A549 (cell line): ENCODE measurements around the gene TFE3. TPM values are rescaled to one million over a fixed set of nuclear protein-coding genes. Genes with fewer than 3 reads are reported as not detected.

Experiments
- ATAC-seq, 2 experiments: fragments of 200-7000 bp in 1 of 2; fragments of >200 bp in 1 of 2; cut with Nextera tagmentation in 1 of 2; cut with Tn5 transposase in 1 of 2; 3 replicates each; pipeline versions ENCODE4 v1.8.0 to v1.9.1; 2018 to 2020; ENCODE audit warnings: mild to moderate bottlenecking in 1 of 2, moderate library complexity in 1 of 2
- CTCF ChIA-PET: fragments of 300-600 bp; sonication (Branson Sonifier 250); formaldehyde crosslinking; extraction: SDS; loops from one replicate; lab custom pipeline; 2021; ENCODE audit warnings: antibody characterized with exemption, inconsistent platforms; lab: Yijun Ruan, JAX
- POLR2A ChIA-PET: fragments of 350-600 bp; formaldehyde crosslinking; extraction: SDS; loops from one replicate; lab custom pipeline; 2021; ENCODE audit warnings: antibody characterized with exemption, inconsistent platforms; lab: Yijun Ruan, JAX
- DNase-seq, 2 experiments: peaks; one replicate each; pipeline versions ENCODE4 v3.0.0 to v3.0.0-alpha.2; 2011 to 2016; ENCODE audit warnings: low read depth in 1 of 2, low spot score in 1 of 2
- FAIRE-seq: peaks from 2 replicates; lab custom pipeline; 2011; peaks lifted over from hg19 to GRCh38; lab: Jason Lieb, UNC
- H3K27ac ChIP-seq, 2 experiments: fragments of >200 bp; sonication (Bioruptor Twin); formaldehyde crosslinking; 3 replicates each; pipeline ENCODE4 v1.5.1; 2016 to 2017
- H3K4me1 ChIP-seq: fragments of >200 bp; sonication (Bioruptor Twin); formaldehyde crosslinking; 3 replicates; pipeline ENCODE4 v1.6.1; 2016
- H3K4me2 ChIP-seq: fragments of >200 bp; sonication (Bioruptor Twin); formaldehyde crosslinking; 3 replicates; pipeline ENCODE4 v1.6.1; 2016
- H3K4me3 ChIP-seq: fragments of >200 bp; sonication (Bioruptor Twin); formaldehyde crosslinking; 3 replicates; pipeline ENCODE4 v1.5.1; 2016
- H3K9me3 ChIP-seq: fragments of >200 bp; sonication (Bioruptor Twin); formaldehyde crosslinking; 3 replicates; pipeline ENCODE4 v1.6.1; 2016
- BHLHE40 ChIP-seq: IDR thresholded peaks from 2 replicates; pipeline ENCODE4 v1.6.1; 2012; ENCODE audit warnings: low read depth, low read length, inconsistent platforms
- CBX8 ChIP-seq: fragments of 200-600 bp; sonication (generic); IDR thresholded peaks from 2 replicates; pipeline ENCODE4 v1.6.1; 2016
- EP300 ChIP-seq, 2 experiments: fragments of >200 bp; sonication (Bioruptor Twin); formaldehyde crosslinking; IDR thresholded peaks; 2 replicates in 1 of 2; 3 replicates in 1 of 2; pipeline ENCODE4 v1.6.1; 2016 to 2017
- FOSL2 ChIP-seq, 2 experiments: fragments of 450-650 bp in 1 of 2; fragments of >200 bp in 1 of 2; sonication (Bioruptor Twin) in 1 of 2; formaldehyde crosslinking; IDR thresholded peaks; 2 replicates each; pipeline versions ENCODE4 v1.5.0 to v1.6.1; 2016 to 2020; ENCODE audit warnings: mild to moderate bottlenecking in 1 of 2, moderate library complexity in 1 of 2
- FOXS1 ChIP-seq: fragments of 250-450 bp; sonication (Bioruptor Pico); IDR thresholded peaks from 2 replicates; pipeline ENCODE4 v1.5.0; 2020; ENCODE audit warnings: mild to moderate bottlenecking, moderate library complexity
- HOXB5 ChIP-seq: fragments of 250-450 bp; sonication (Bioruptor Pico); IDR thresholded peaks from 2 replicates; pipeline ENCODE4 v1.5.0; 2020; ENCODE audit warnings: mild to moderate bottlenecking, moderate library complexity
- JUN ChIP-seq, 2 experiments: fragments of >200 bp; sonication (Bioruptor Twin); formaldehyde crosslinking; IDR thresholded peaks; 2 replicates in 1 of 2; 3 replicates in 1 of 2; pipeline ENCODE4 v1.6.1; 2016 to 2017
- JUNB ChIP-seq: fragments of >200 bp; sonication (Bioruptor Twin); formaldehyde crosslinking; IDR thresholded peaks from 2 replicates; pipeline ENCODE4 v1.6.1; 2016
- KDM1A ChIP-seq: fragments of 200-600 bp; sonication (generic); IDR thresholded peaks from 2 replicates; pipeline ENCODE4 v1.6.1; 2016; ENCODE audit warnings: low read depth, mild to moderate bottlenecking
- KDM5A ChIP-seq: fragments of 200-600 bp; sonication (generic); IDR thresholded peaks from 2 replicates; pipeline ENCODE4 v1.6.1; 2016; ENCODE audit warnings: antibody characterized with exemption, mild to moderate bottlenecking
- POLR2A ChIP-seq: IDR thresholded peaks from 2 replicates; pipeline ENCODE4 v1.6.1; 2012; ENCODE audit warnings: mild to moderate bottlenecking, low read length
- RFX5 ChIP-seq: fragments of 450-650 bp; IDR thresholded peaks from 2 replicates; pipeline ENCODE4 v1.7.1; 2014; ENCODE audit warnings: antibody characterized with exemption, mild to moderate bottlenecking, moderate library complexity
- TP53 ChIP-seq: fragments of 250-450 bp; sonication (Bioruptor Pico); IDR thresholded peaks from 2 replicates; pipeline ENCODE4 v1.5.0; 2021; ENCODE audit warnings: mild to moderate bottlenecking, moderate library complexity
- ZC3H11A ChIP-seq: fragments of 450-650 bp; IDR thresholded peaks from 2 replicates; pipeline ENCODE4 v1.6.1; 2014; ENCODE audit warnings: antibody characterized with exemption, mild to moderate bottlenecking
- ZNF302 ChIP-seq: fragments of 250-450 bp; sonication (Bioruptor Pico); IDR thresholded peaks from 2 replicates; pipeline ENCODE4 v1.9.0; 2021; ENCODE audit warnings: inconsistent platforms, mild to moderate bottlenecking, moderate library complexity
- ZSCAN20 ChIP-seq: fragments of 250-450 bp; sonication (Bioruptor Pico); IDR thresholded peaks from 2 replicates; pipeline ENCODE4 v1.8.0; 2022; ENCODE audit warnings: mild to moderate bottlenecking, moderate library complexity
- WGBS: methylation state at CpG from one replicate; pipeline ENCODE4 v1.1.6; 2017; ENCODE audit errors: missing lambda C conversion rate; 5-methylcytosine and 5-hydroxymethylcytosine counted together
- polyA plus RNA-seq, 4 experiments: library from polyadenylated mRNA; depleted of rRNA in 3 of 4; stranded (reverse); fragments of >200 nt; fragmentation: RNase III in 1 of 4; extraction: RNeasy Plus Mini Kit Qiagen cat#74134 plus additional on column Dnase treatment in 1 of 4; gene quantifications; 2 replicates in 3 of 4; 3 replicates in 1 of 4; pipeline ENCODE4 v1.2.3, GENCODE V29; 2011 to 2017
- TF ChIP-seq, protein P1 (sequence below): fragments of 200-600 bp; sonication (generic); IDR thresholded peaks from 2 replicates; pipeline ENCODE4 v1.6.1; 2016; ENCODE audit warnings: antibody characterized with exemption, mild to moderate bottlenecking, moderate library complexity
- TF ChIP-seq, protein P2 (sequence below): fragments of 250-450 bp; sonication (Bioruptor Pico); IDR thresholded peaks from 2 replicates; pipeline ENCODE4 v1.5.0; 2021; ENCODE audit warnings: mild to moderate bottlenecking, moderate library complexity, borderline replicate concordance

Gene TFE3
- polyA plus RNA-seq, 2 of the 4 experiments (the other 2 are of a cell fraction): 16.1 to 56.3 TPM

DNA sequence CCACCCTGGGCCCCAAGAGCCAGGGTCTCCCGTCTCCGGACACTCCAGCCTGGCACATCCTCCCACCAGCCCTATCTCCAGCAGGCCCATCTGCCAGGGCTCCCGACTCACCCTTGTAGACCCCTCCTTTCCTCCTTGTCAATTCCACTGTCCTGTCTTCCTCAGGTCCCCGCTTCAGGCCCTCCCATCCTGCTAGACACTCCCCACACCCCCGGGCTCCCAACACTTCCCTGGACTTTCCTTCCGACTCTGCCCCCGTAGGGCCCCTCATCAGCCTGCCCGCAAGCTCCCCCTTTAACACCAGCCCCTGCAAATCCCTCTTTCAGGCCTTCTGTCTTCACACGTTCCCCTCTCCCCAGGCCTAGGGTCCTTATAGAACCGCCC lies 29.5 kb upstream of the TFE3 start:
- peak overlapping the region; percentile 69 for H3K4me3 ChIP-seq
- peaks cover 11% of the 10 kb centered on the region; the same call in 2 of the 3 replicates for H3K4me1 ChIP-seq
- no peak for ATAC-seq
- WGBS: 95% methylated on average over 10 of the region's 10 CpGs
- POLR2A ChIA-PET: no interaction called here
- peak overlapping the region; percentile 90 for H3K4me2 ChIP-seq
- CTCF ChIA-PET: no interaction called here
- no peak for DNase-seq
- TF ChIP-seq EP300 (IDR thresholded peaks at IDR 0.05): no peak
- TF ChIP-seq RFX5: no peak
- no peak for TF ChIP-seq JUN (IDR thresholded peaks at IDR 0.05)
- no peak for TF ChIP-seq ZSCAN20 (CRISPR knock-in tag)
- TF ChIP-seq, protein P1, sequence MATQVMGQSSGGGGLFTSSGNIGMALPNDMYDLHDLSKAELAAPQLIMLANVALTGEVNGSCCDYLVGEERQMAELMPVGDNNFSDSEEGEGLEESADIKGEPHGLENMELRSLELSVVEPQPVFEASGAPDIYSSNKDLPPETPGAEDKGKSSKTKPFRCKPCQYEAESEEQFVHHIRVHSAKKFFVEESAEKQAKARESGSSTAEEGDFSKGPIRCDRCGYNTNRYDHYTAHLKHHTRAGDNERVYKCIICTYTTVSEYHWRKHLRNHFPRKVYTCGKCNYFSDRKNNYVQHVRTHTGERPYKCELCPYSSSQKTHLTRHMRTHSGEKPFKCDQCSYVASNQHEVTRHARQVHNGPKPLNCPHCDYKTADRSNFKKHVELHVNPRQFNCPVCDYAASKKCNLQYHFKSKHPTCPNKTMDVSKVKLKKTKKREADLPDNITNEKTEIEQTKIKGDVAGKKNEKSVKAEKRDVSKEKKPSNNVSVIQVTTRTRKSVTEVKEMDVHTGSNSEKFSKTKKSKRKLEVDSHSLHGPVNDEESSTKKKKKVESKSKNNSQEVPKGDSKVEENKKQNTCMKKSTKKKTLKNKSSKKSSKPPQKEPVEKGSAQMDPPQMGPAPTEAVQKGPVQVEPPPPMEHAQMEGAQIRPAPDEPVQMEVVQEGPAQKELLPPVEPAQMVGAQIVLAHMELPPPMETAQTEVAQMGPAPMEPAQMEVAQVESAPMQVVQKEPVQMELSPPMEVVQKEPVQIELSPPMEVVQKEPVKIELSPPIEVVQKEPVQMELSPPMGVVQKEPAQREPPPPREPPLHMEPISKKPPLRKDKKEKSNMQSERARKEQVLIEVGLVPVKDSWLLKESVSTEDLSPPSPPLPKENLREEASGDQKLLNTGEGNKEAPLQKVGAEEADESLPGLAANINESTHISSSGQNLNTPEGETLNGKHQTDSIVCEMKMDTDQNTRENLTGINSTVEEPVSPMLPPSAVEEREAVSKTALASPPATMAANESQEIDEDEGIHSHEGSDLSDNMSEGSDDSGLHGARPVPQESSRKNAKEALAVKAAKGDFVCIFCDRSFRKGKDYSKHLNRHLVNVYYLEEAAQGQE: no peak
- TF ChIP-seq, protein P2, sequence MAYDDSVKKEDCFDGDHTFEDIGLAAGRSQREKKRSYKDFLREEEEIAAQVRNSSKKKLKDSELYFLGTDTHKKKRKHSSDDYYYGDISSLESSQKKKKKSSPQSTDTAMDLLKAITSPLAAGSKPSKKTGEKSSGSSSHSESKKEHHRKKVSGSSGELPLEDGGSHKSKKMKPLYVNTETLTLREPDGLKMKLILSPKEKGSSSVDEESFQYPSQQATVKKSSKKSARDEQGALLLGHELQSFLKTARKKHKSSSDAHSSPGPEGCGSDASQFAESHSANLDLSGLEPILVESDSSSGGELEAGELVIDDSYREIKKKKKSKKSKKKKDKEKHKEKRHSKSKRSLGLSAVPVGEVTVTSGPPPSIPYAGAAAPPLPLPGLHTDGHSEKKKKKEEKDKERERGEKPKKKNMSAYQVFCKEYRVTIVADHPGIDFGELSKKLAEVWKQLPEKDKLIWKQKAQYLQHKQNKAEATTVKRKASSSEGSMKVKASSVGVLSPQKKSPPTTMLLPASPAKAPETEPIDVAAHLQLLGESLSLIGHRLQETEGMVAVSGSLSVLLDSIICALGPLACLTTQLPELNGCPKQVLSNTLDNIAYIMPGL (CRISPR knock-in tag): no peak
- TF ChIP-seq KDM5A: no peak
- TF ChIP-seq HOXB5: no peak
- TF ChIP-seq BHLHE40: no peak
- TF ChIP-seq ZNF302 (CRISPR knock-in tag): no peak
- no peak for TF ChIP-seq POLR2A
- no peak for TF ChIP-seq JUNB
- no peak for TF ChIP-seq ZC3H11A
- no peak for TF ChIP-seq FOSL2 (IDR thresholded peaks at IDR 0.05)
- no peak for TF ChIP-seq FOSL2 (CRISPR knock-in tag; IDR thresholded peaks at IDR 0.05)
- TF ChIP-seq KDM1A: no peak
- no peaks in the 10 kb centered on the region for H3K9me3 ChIP-seq
- H3K27ac ChIP-seq: peak overlapping the region in 1 of 2 experiments; percentile 84; a peak in 3 of 6 replicates
- no peak for FAIRE-seq

DNA sequence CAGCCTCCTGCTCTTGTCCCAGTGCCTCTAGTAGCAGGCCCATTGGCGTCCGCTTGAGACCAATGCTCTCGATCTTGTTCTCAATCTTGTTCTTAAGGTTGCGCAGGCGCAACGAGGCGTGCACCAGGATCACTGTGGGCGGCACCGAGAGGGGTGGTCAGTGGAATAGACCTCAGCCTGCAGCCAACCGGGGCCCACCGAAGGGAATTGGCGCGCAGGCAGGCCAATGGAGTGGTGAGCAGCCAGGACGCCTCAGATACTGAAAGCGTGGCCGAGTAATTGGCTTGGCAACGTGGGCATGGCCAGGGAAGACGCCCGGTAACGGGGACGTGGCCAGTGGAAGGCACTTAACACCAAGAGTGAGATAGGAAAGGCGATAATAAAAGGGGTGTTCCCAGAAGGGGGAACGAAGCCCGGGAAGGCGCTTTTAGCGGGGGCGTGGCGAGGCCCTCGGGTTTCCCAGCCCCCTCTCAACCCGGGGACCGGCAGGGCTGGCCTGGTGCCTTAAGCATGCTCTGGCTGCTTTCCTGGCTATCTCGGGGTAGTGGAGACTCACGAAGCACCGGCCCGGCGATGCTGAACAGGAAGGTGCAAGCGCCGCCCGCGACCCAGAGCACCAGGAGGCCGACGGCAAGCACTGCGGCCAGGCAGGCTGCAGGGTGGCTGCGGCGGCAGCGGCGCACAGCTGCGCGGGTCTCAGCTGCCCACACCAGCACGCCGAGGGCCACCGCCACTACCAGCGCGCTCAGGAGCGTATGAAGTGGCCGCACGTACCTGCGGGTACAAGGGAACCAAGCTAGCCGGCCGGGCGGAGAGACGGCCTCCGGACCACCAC lies 28.9 kb upstream of the TFE3 start:
- no peak for FAIRE-seq
- ChIA-PET CTCF (no interaction called here), POLR2A (no interaction called here)
- WGBS: 94% methylated on average over 29 of the region's 63 CpGs
- no peak overlapping the region; a peak in 1 of 6 replicates for H3K27ac ChIP-seq
- DNase-seq: no peak
- no peak overlapping the region for H3K4me2 ChIP-seq
- H3K9me3 ChIP-seq: no peaks in the 10 kb centered on the region
- ATAC-seq: no peak
- no peak overlapping the region for H3K4me3 ChIP-seq
- peaks cover 10% of the 10 kb centered on the region; the same call in 2 of the 3 replicates for H3K4me1 ChIP-seq
- no peak for TF ChIP-seq FOXS1 (CRISPR knock-in tag)

DNA sequence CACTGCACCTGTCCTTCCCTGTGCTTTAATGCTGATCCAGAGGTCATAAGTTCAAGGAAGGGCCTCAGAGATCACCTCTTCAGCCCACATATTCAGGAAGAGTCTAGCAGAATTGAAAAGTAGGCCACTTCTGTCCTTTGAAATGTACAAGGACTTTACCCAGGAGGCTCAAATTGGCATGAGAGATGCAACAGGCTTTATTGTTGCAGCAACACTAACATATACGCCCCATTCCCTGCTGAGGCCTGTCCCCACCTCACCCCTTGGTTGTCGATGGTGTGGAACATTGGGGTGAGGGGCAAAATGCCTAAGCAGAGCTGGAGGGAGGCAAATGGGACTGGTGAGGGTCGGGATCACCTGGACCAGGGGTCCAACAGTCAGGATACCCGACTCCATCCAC lies 27.8 kb upstream of the TFE3 start:
- ChIA-PET POLR2A (no interaction called here), CTCF (no interaction called here)
- Histone ChIP-seq H3K4me3 (no peak overlapping the region), H3K4me2 (no peak overlapping the region), H3K27ac (no peak overlapping the region), H3K9me3 (no peaks in the 10 kb centered on the region), H3K4me1 (peaks cover 10% of the 10 kb centered on the region; the same call in 2 of the 3 replicates)
- DNase-seq (no peak), ATAC-seq (no peak), FAIRE-seq (no peak)
- no peak for TF ChIP-seq JUNB
- no peak for TF ChIP-seq TP53 (CRISPR knock-in tag)
- TF ChIP-seq CBX8: no peak
- WGBS: 95% methylated on average over 3 of the region's 4 CpGs
